DND-41 (cell line): ENCODE data around the gene PAK2.

Experiments used
- CTCF ChIP-seq: IDR thresholded peaks from 2 replicates; pipeline ENCODE4 v1.5.1; 2012; ENCODE audit warnings: borderline replicate concordance, low read length, moderate library complexity, mild to moderate bottlenecking; ENCODE audit not compliant: poor library complexity, severe bottlenecking; ENCODE audit errors: extremely low read depth
- EZH2 ChIP-seq: IDR thresholded peaks from 3 replicates; pipeline ENCODE4 v1.6.1; 2012; ENCODE audit warnings: borderline replicate concordance, low read depth, mild to moderate bottlenecking, moderate library complexity, low read length, inconsistent platforms; ENCODE audit not compliant: severe bottlenecking

GRCh38 chr3:196788528-196788927 is 48.9 kb downstream of the PAK2 start:
- TF ChIP-seq CTCF (no peak), EZH2 (no peak)
